ENCODE data around the gene CARMIL1.

The CARMIL1 gene

GRCh38 chr6:25630508-25631278 lies 351.5 kb downstream of the CARMIL1 start:
- peak; percentile 98 for DNase-seq

- peak; percentile 84 for DNase-seq
Observed at GRCh38 chr6:25635886-25636317, 356.7 kb downstream of the CARMIL1 start.

- no peak for DNase-seq
Observed at GRCh38 chr6:25637211-25637610, 358.0 kb downstream of the CARMIL1 start.

GRCh38 chr6:25637960-25638434 lies 358.8 kb downstream of the CARMIL1 start:
- peak; percentile 100 for DNase-seq

- no peak for DNase-seq
Observed at GRCh38 chr6:25639653-25640052, 360.5 kb downstream of the CARMIL1 start.

GRCh38 chr6:25640446-25640845 lies 361.3 kb downstream of the CARMIL1 start:
- peak; percentile 65 for DNase-seq

- DNase-seq = peak; percentile 42
Observed at GRCh38 chr6:25640891-25641290, 361.7 kb downstream of the CARMIL1 start.

GRCh38 chr6:25641377-25641776 lies 362.2 kb downstream of the CARMIL1 start:
- no peak for DNase-seq

- DNase-seq = no peak
Observed at GRCh38 chr6:25641940-25642666, 362.9 kb downstream of the CARMIL1 start.

- DNase-seq = no peak
Observed at GRCh38 chr6:25642667-25643328, 363.6 kb downstream of the CARMIL1 start.

- peak; percentile 21 for DNase-seq
Observed at GRCh38 chr6:25645916-25646315, 366.7 kb downstream of the CARMIL1 start.

GRCh38 chr6:25649611-25650010 lies 370.4 kb downstream of the CARMIL1 start:
- DNase-seq = peak; percentile 76

- peak; percentile 81 for DNase-seq
Observed at GRCh38 chr6:25652007-25652515, 372.9 kb downstream of the CARMIL1 start, which contains the start of gene SCGN. TSS of gene SCGN (plus strand) at chr6:25652215. CDS start at chr6:25652404, 189 bp downstream.

- DNase-seq = peak; percentile 86
Observed at GRCh38 chr6:25655723-25656122, 376.5 kb downstream of the CARMIL1 start.

- DNase-seq = peak; percentile 82
Observed at GRCh38 chr6:25659633-25660368, 380.6 kb downstream of the CARMIL1 start.

GRCh38 chr6:25660512-25660911 lies 381.3 kb downstream of the CARMIL1 start:
- DNase-seq = peak; percentile 77

GRCh38 chr6:25661129-25661779 lies 382.1 kb downstream of the CARMIL1 start:
- no peak for DNase-seq

- DNase-seq = no peak
Observed at GRCh38 chr6:25665455-25665854, 386.3 kb downstream of the CARMIL1 start.

- peak; percentile 58 for DNase-seq
Observed at GRCh38 chr6:25669413-25669812, 390.2 kb downstream of the CARMIL1 start.
